Activated T-helper 1 cell treated with Interleukin-2 at 50 U/mL for 16 hours (primary cell): ENCODE data around the gene ALDH4A1.
A peak's percentile ranks its signal among the peaks of the same experiment; 100 is the strongest.
"Not testable (repeated sequence)": the region's sequence is repeated elsewhere in the genome, so short reads cannot be mapped to it uniquely, and the experiment has no call there.

Source experiments
- DNase-seq: peaks from one replicate; pipeline ENCODE4 v3.0.0-alpha.2; 2020; ENCODE audit warnings: low read depth

The ALDH4A1 gene

DNA sequence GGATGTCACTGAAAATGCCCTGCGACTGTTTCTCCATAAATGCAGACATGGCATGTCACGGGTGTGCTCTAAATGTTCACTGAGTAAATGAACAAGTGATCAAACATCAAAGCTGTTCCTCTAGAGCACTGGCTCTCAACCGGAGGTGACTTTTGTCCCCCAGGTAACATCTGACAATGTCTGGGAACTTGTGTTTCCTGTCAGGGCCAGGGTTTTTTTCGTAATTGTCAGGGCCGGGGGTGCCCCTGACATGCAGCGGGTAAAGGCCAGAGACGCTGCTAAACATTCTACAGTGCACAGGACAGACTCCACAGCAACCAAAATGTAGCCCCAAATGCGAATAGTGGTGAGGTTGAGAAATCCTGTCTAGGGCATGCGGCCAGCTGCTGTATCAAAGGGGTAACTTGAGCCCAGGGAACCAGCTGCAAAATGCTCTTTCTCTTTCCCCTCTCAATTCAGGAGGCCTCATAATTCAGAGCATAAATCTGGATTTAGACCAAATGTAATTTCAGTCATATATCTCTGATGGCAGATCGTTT lies 2.0 kb downstream of the ALDH4A1 start:
- no peak for DNase-seq

DNA sequence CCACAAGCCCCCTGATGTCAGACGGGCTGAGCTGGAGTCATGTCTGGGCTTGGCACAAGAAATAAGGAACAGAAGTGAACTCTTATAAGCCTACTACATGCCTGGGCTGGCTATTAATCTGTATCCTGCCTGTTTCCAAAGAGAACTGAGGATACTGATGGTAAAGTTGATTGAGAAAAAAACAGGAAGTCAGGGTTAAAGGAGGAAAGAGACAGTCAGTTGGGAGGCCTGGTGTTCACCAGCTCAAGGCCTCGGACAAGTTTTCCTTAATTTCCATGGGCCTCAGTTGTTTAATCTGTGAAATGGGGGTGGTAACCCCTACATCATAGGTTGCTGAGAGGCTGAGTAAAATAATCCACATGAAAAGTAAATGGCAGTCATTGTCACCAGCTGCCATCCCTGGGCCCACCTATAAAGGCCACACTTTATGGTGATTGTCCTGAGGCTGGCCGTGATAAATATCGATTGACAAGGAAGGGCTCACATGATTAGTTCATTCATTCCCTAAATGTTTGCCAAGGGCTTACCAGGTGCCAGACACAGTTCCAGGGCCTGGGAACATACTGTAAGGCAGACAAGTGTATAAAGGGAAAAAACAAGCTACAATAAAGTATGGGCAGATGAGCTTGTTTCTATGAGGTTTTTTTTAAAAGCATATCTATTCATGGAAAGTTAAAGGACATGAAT lies 2.8 kb downstream of the ALDH4A1 start:
- DNase-seq, result no peak

DNA sequence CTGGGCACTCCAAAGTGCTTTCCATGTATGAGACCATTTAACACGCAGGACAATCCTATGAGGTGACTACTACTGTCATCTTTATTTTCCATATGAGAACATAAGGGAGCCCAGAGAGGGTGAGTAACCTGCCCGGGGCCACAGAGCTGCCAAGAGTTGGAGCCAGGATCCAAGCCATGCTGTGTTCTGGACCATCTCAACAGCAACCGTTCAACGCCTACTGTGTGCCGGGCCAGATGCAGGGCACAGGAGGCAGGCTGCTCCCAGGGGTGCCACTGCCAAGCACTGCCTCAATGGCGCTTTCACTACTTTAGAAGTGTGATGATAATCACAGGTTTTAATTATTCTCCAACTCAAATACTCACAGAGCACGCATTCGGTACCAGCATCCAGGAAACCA lies 3.8 kb downstream of the ALDH4A1 start:
- DNase-seq, result no peak

DNA sequence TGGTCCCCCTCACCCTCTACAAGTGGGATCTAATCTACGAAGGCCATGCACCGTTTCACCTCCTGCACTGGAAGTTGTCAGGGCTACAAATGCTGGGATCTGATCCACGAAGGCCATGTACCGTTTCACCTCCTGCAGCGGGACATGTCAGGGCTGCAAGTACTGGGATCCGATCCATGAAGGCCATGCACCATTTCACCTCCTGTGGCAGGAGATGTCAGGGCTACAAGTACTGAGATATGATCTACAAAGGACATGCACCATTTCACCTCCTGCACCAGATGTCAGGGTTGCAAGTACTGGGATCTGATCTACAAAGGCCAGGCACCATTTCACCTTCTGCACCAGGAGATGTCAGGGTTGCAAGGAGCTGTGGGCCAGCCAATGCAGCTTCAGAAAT lies 7.0 kb downstream of the ALDH4A1 start:
- DNase-seq, result no peak

DNA sequence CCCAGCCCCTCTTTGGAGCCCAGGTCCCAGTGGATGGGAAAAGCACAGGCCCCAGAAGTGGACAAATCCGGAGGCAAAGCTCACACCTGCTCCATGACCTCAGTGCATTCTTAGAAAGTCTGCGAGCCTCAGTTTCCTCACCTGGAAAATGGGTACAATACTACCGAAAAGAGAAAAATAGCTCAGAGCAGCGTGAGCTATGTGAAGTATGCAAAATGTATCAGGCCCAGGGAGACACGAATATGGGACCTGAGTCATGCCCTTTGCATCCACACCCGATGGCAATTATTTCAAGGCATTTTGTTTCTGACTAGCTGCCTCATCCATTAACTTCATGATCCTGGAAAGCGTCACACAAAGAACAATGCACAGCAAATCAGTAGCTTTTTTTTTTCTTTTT lies 9.2 kb downstream of the ALDH4A1 start:
- DNase-seq, result no peak

DNA sequence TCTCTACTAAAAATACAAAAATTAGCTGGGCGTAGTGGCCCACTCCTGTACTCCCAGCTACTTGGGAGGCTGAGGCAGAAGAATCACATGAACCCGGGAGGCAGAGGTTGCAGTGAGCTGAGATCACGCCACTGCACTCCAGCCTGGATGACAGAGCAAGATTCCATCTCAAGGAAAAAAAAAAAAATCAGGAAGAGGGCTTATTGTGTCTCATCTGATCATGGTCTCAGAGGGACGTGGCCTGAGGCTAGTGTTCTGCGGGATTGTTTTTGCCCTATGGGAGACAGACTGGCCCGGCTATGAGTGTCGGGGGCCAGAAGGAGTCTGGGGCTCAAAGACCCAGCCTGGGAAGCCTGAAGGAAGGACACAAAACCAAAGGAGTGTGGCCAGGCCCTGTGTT lies 10.5 kb downstream of the ALDH4A1 start:
- DNase-seq, result not testable (repeated sequence)

DNA sequence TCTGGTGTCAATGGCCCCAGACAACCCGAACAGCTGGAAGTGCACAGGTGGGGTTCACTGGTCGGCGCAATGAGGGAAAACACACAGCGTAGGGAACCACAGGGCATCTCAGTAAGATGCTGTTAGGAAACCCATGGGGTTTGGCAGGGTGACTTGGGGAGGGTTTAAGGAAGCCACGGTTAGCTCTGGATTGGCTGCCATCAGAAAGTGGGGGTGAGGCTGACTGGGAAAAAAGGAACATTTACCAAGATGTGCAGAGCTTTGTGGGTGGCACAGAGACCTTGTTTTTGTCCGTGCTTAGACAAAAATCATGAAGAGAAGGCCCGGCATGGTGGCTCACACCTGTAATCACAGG lies 11.0 kb downstream of the ALDH4A1 start:
- no peak for DNase-seq

DNA sequence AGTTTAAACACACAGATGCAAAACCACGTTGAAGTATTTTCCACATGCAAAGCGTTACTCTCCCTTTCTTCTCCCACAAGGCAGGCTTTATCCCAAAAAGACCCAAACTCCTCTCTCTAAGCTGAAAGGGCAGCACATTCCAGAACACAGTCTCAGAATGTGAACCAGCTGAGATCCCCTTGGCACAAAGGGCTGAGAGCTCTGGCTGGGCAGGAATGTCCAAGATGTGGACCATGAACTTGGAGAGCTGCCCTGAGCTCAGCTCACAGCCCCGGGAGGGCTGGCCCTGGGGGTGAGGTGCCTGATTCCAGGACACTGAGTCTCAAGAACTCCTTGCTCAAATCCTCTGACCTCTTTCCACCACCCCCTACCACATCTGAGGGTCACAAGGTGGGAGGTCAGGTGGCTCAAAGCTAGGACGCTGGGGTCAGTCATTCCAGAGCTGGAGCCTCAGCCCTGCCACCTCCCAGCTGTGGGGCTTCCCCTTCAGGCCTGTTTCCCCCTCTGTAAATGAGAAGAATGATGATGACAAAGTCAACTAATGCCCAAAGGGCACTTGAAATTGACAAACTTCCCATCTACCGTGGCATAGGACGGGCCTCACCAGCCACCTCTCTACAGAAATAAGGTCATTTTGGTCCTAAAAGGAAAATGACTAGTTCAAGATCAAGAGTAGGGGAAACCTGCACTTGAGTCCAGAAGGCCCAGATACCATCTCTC lies 11.5 kb downstream of the ALDH4A1 start:
- no peak for DNase-seq

DNA sequence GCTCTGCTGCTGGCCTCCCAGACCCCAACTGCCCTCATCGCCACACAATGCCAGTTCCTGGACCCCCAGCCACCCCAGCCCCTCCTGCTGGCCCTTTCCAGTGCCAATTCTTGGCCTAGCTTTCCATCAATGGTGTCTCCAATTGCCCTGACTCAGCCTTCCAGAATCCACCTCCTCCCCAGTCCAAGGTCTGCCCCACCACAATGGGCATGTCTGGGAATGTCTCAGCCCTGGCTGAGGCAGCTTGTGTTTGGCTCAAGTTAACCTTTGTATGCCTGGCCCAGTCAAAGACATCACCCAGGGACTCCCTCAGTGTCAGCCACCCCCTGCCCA lies 16.4 kb downstream of the ALDH4A1 start:
- DNase-seq, result no peak

DNA sequence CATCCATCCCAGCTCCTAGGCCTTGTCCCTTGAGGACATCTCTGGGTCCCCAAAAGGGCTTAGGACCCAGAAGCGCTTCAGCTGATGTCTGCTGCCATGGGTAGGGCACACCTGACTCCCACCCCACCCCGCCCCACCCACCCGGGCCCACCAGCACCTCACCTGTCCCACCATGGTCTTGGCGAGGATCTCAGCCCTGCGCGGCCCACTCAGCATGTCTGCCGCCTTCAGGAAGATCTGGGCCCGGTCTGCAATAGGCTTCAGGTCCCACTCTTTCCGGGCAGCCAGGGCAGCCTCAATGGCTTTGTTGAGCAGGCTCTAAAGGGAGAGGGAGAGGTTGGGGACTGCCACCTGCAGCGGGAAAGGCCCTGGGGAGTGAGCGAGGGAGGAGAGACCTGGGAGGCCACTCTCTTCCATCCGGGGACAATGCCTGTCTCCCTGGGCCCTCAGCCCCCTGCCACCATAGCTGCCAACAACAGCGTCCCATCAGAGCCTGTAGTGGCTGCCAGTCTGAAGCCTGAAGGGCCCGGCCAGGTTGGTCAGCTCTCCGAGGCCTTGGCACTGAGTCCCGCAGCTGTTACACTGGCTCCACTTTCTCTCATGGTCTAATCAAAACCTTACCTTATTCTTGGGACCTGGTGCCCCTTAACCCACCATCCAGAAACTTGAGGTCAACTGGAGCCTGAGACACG lies 16.9 kb downstream of the ALDH4A1 start:
- no peak for DNase-seq

DNA sequence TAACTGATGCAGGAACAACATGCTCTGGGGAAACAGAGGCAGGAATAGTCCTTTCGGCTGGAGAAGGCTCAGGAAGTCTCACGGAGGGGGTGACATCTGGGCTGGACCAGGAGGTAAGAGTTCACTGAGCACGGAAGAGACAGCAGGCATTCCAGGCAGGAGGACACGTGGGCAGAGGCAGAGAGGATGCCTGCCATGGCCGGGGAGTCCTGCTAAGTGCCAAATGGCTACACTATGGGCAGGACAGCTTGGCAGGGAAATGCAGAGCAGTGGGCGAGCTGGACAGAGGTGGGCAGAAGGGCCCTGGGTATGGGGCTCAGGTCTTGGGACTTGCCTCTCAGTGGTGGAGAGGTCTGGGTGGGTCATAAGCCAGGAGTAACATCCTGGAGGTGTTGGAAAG lies 17.6 kb downstream of the ALDH4A1 start:
- no peak for DNase-seq

DNA sequence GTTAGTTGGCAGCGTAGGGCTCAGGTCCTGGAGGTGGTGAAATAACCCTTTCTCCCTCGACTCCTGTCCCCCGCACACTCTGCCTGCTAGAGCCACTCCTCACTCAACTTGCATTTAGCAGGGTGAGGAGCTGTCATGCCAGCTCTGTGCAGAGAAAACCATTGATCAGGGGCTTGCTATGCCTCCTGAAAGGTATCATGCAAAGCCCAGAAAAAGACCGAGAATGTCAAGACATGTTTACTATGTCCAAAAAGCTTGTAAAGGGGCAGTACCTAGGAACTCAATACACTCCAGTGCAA lies 18.0 kb downstream of the ALDH4A1 start:
- no peak for DNase-seq

DNA sequence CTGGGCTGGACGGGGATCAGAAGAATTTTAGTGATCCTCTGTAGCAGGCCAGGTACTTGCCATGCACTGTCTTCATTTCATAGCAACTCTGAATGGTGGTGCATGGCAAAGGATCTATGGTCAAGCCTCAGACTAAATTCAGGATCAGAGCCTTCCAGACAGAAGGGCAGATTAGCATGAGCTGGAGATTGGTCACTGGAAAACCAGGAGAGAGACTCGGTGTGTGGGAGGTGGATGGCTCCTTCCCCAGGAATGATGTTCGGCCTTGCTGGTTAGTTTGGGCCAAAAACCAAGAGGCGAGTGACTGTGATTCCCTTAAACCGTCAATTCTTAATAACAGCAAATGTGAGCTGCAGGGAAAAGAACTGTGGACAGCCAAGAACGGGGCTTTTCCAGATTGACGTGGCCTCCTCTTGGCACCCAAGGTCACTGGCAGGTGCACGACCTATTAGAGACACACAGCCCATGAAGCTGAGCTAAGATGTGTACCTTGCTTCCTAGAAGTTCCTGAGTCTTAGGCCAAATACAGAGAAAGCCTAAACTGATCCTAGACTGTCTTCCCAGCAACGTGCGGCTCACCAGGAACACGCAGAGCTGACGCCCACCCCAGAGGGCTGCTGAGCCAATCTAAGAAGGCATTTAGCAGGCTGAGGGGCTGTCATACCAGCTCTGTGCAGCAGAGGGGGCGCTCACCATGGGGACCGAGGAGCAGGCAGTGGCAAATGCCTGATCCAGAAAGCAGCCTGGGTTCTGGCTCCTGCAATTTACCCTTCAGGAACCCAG lies 18.5 kb downstream of the ALDH4A1 start:
- DNase-seq, result peak; percentile 40

DNA sequence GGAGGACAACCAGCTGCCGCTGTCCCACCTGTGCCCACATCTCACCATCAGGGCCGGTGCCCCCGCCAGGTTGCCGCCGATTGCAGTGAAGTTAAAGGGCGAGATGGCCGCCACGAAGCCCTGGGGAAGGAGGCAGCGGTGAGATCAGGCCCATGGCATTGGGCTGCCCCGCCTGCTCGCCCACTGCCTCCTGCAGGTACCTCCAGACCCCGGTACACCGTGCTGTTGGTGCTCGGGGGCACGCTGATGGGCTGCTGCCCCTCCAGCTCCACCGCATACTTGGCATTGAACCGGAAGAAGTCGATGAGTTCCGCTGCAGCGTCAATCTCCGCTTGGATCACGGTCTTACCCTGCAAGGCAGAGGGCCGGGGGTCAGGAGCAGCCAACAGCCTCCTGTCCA lies 19.3 kb downstream of the ALDH4A1 start:
- no peak for DNase-seq

DNA sequence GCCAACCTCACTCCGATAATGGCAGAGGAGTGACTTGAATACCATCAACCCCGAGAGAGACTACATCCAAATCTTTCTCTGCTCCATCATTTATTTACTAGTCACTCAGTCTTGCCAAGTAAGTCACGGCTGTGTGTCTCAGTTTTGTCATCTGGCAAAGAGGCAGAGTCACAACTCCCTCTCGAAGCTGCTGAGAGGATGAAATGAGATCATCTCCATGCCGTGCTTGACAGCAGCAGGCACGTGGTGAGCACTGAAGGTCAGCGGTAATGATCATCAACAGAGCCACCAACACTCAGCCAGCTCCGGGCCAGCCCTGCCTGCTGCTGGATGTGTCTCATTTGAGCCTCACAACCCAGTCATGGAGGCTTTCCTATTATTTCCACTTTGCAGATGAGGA lies 19.9 kb downstream of the ALDH4A1 start:
- DNase-seq, result no peak

DNA sequence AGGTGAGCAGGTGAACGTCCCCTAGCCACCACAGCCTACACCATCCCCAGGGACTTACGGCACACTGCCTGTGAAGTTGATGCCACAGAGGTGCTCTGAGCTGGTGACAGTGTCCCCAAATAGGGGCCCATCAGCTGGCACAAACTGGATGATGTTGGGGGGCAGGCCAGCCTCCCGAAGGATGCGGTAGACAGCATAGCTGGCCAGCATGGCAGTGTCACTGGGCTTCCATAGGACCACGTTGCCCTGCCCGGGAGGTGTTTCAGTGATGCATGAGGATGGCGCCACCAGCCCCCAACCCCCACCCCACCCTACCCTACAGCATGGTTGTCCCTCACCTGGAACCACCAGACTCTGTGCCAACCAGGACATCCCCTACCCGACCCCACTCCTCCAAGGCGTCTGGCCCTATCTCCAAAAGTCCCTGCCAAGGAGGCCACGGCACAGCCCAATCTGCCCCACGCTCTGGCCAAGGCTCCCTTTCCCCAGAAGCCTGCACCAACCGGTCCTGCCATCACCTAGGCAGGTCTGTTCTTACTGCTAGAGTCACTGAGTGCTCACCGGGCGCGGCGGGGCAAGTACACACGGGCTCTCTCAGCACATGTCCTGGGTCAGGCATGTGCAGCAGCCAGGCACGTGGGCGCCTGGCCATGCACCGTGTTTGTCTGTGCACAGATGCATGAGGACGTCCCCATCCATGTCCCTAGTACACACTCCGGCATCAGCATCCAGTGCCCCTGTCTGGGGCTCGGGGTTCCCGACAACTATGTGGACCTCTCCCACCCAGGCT lies 20.5 kb downstream of the ALDH4A1 start:
- DNase-seq, result no peak

DNA sequence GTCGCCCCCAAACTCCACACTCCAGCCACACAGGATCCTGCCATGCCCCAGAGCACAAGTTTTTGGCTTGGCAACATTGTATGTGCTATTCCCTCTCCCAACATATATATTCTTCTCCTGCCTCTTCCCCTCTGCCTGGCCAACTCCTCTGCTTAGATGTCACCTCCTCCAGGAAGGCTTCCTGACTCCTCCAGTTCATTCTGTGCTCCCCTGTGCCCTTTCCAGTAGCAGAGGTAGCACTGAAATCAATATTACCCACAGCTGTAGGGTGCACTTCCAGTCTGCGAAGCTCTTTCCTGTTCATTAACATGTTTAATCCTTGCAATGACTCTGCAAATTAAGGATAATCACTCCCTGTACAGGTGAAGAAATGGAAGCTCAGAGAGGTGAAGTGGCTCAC lies 21.2 kb downstream of the ALDH4A1 start:
- no peak for DNase-seq

DNA sequence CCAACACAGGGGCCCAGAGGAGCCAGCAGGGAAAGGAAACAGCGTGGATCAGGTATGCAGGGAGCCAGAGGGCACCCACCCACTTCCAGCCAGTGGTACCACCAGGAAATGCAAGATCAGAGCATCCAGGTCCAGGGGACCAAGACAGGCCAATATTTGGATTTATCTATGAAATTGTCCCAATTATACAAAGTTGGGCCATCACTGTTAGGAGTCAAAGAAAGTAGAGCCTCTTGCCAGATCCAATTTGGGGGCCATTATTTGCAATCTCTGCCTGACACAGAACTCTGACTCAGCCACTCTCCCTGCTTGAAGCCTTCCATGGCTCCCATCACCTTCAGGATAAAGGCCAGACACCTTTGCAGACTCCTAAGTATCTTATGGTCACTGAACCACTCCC lies 21.8 kb downstream of the ALDH4A1 start:
- no peak for DNase-seq

DNA sequence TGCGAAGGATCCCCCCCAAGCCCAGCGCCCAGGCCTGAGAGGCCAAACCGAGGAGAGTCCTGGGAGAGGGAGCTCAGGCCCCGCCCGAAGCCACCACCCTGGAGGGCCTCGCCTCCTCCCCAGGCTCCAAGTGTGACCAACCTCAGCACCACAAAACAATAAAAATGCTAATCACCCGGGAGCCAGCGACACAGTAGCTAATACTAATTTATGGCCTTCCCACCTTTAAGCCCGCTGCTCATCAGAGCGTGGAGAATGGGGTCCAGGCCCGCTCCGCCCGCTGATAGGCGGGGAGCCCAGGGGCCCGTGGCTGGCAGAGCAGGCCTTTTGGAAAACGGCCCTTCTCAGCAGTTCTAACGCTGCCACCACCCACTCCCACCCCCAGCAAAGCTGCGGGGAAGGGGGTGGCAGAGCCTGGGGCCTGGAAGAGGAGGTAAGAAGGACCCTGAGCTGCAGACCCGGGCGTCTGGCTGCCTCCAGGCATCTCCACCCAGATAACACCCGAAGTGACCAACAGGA lies 22.5 kb downstream of the ALDH4A1 start:
- no peak for DNase-seq

DNA sequence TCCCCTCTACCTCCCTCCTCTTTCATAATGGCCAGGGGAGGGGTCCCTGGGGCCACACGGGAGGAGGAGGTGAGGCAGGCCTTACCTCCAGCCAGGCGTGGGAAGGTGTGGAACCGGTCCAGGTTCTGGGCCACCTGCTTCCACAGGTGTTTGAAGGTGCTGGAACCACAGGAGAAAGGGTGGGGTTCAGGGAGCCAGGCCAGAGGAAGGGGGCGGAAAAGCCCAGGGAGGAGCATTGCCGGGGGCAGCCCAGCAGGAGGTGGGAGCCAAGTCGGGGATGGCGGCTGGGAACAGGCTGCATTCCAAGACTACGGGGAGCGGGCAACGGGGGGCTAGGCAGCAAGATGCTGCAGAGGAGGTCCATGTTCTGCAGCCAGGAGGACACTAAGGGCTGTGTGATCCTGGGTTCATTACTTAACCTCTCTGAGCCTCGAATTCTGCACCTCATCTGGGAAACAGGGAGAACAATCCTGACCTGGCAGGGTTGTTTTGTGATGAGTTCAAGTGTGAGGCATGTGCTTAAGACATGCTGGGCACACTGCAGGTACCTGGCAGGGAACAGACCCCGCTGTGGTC lies 23.1 kb downstream of the ALDH4A1 start:
- DNase-seq, result no peak

DNA sequence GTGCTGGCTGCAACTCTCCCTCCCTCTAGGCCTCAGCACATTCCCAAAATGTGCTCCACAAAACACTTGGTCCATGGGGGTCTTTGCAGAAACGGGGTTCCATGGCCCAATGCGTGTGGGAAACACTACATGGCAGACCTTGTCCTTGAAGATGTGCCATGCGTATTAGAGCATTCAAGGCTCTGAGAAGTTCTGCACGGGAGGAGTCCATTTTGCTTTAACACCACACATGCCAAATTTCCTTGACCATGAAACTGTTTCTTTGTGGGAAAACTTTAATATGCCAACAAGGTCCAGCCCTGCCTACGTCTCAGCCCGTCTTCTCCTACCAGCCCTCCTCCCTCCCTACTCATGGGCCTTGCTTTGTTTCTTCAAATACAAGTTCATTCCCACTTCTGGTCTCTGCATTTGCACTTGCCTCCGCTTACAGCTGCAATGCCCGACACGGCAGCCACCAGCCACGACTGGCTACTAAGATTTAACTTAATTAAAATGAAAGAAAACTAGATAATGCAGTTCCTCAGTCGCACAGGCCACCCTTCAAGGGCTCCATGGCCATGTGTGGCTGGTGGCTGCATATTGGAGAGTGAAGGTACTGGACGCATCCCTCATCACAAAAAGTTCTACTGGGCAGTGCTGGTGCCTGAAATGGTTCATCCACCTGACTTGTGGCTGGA lies 23.7 kb downstream of the ALDH4A1 start:
- DNase-seq, result no peak
